Astrocyte of the cerebellum (primary cell): ENCODE data around the gene CCDC183.
"Not testable (repeated sequence)": the region's sequence is repeated elsewhere in the genome, so short reads cannot be mapped to it uniquely, and the experiment has no call there.

Source experiments
- DNase-seq: peaks from one replicate; pipeline ENCODE4 v3.0.0-alpha.2; 2011; ENCODE audit warnings: low read depth
- H3K4me3 ChIP-seq: 2 replicates; pipeline ENCODE4 v1.5.1; 2011; ENCODE audit warnings: mild to moderate bottlenecking, low read depth, low read length, moderate library complexity
- in situ Hi-C: cut with HindIII; loops from 2 replicates; pipeline ENCODE4 v1.10.0; 2017; ENCODE audit warnings: low sequenced_read_pairs
- TF ChIP-seq, protein P1 (sequence below): IDR thresholded peaks from 2 replicates; pipeline ENCODE4 v1.5.1; 2012; ENCODE audit warnings: low read length, low read depth, moderate library complexity, mild to moderate bottlenecking; ENCODE audit errors: missing control alignments

Gene CCDC183

DNA sequence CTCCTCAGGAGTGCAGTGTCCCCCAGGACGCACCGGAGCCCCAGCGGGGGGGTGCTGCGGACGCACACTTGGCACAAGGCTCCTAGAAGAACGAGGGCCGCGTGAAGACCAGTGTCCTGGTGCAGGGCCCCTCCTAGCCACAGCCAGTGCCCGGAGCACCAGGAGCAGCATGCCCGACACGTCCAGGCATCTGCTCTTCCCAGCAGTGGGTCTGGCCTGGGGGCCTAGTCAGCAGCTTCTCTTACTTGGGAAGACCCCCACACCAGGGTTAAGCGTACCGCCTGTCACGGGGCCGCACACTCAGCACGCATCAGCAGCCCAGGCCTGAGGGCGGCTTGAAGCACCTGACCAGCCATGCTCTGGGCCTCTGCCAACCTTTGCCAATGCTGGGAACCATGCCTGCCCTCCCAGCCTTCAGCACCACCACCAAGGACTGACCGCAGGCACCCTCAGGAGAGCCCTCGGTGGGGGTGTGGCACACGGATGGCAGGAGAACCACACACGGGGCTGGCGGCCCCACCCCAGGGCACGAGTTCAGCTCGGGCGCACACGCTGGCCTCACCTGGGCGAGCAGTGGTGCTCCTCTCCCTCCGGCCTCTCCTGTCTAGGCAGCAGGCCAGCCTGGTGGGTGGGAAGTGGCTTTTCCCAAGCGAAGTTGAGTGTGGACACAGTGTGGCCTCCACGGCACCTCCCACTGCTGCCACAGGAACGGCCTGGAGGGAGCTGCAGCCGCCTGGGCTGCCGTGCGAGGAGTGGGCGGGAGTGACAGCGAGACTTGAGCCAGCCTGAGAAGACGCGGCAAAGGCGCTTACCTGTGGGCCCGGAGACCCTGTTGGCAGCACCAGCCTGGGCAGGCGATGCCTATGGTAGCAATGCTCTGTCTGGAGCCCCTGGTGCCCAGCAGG, 34.1 kb downstream of the CCDC183 start:
- in situ Hi-C loops = no loop called here
- H3K4me3 ChIP-seq = no peak overlapping the region
- DNase-seq = no peak
- TF ChIP-seq, protein P1, sequence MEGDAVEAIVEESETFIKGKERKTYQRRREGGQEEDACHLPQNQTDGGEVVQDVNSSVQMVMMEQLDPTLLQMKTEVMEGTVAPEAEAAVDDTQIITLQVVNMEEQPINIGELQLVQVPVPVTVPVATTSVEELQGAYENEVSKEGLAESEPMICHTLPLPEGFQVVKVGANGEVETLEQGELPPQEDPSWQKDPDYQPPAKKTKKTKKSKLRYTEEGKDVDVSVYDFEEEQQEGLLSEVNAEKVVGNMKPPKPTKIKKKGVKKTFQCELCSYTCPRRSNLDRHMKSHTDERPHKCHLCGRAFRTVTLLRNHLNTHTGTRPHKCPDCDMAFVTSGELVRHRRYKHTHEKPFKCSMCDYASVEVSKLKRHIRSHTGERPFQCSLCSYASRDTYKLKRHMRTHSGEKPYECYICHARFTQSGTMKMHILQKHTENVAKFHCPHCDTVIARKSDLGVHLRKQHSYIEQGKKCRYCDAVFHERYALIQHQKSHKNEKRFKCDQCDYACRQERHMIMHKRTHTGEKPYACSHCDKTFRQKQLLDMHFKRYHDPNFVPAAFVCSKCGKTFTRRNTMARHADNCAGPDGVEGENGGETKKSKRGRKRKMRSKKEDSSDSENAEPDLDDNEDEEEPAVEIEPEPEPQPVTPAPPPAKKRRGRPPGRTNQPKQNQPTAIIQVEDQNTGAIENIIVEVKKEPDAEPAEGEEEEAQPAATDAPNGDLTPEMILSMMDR = no peak

DNA sequence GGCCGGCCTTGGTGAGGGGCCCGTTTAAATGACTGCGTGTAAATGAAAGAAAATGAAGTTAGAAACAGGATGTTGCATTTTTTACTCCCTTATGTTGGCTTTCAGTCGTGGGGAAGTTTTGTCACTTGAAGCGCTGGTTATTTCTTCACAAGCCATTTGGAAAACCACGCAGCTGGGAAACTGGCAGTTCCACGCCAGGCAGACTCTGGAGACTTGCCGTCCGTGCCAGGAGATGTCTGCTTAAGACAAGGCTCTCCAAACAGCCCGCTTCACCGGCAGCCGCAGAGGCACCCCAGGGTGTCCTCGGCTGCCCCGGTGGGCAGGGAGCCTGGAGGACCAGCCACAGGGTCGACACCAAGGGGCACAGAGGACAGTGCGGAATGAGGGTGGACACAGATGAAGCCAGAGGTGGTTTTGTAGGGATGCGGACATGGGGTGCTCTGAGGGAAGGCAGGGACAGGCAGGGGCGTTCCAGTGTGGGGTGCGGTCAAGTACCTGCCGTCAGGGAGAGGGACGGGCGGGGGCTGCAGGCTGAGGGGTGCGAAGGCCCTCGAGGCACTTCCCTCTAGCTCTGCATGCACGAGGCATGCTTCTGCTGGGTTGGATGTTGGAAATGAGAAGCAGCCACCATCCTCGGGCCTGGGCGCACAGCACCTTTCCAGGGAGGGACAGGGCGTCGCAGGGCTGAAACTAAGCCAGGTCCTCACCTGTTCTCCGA, 35.0 kb downstream of the CCDC183 start:
- in situ Hi-C loops = no loop called here
- no peak for DNase-seq
- H3K4me3 ChIP-seq = no peak overlapping the region
- TF ChIP-seq, protein P1 = no peak

- no peak for DNase-seq
- in situ Hi-C loops = no loop called here
- TF ChIP-seq, protein P1 = no peak
- no peak overlapping the region for H3K4me3 ChIP-seq
Observed at GRCh38 chr9:136831720-136832104, 35.6 kb downstream of the CCDC183 start.

- in situ Hi-C loops = no loop called here
- TF ChIP-seq, protein P1 = no peak
- H3K4me3 ChIP-seq = no peak overlapping the region
- DNase-seq = no peak
Observed at GRCh38 chr9:136832581-136832980, 36.4 kb downstream of the CCDC183 start.

DNA sequence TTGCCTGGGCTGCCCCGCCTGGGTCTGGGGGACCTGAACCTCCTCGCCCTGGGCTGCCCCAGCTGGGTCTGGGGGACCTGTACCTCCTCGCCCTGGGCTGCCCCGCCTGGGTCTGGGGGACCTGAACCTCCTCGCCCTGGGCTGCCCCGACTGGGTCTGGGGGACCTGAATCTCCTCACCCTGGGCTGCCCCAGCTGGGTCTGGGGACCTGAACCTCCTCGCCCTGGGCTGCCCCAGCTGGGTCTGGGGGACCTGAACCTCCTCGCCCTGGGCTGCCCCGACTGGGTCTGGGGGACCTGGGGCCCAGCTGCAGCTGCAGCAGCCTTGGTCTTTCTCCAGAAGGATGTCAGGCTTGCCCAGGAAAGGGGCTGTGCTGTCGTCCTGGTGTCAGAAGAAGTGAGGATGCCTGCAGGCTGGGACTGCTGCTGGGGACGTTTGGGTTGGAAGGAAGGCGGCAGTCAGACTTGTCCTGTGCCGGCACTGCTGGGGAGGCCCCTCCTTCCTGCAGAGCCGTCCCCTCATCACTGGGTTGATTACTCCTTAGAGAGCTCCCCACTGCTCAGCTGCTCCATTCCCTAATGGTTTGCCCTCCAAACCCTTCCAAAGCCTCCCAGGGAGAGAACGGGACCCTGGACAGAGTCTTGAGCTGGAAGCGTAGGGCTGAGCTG, 37.4 kb downstream of the CCDC183 start:
- in situ Hi-C loops, H3K4me3 ChIP-seq, DNase-seq: not testable (repeated sequence)

DNA sequence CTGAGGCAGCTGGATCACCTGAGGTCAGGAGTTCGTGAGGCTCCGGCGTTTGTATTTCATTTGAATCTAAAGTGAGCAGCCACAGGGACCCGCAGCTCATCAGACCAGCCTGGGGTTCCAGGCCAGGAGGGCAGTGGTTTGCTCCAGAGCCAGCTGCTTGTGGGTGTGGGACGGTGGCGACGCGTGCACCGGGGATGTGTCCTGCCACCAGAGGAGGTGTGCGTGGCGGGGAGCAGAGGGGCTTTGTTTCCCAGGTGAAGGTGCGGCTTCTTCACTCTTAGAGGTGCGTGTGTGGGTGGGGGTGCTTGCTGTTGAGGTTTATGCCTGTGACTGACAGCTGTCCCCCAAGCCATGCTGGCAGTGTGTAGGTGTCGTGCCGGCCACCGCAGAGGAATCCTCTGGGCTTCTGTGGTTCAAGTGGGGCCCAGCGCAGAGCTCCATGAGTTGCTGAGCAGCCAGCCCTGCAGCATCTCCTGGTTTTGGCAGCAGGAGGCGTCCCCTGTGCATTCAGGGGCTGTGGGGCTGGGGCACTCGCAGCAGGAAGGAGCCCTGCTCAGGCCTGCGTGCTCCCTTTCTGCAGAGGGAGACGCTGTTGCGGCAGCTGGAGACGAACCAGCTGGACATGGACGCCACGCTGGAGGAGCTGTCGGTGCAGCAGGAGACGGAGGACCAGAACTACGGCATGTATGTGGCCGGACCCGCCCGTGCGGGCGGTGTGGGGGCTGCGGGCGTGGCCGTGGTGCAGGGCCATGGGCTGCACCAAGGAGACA, 39.2 kb downstream of the CCDC183 start:
- no peak for DNase-seq
- TF ChIP-seq, protein P1 = no peak
- H3K4me3 ChIP-seq = no peak overlapping the region
- in situ Hi-C loops = no loop called here
